Hepatocyte (in vitro differentiated cells): ENCODE measurements around the gene CASS4.

Experiments used
- CTCF ChIP-seq: fragments of 200-600 bp; sonication (generic); IDR thresholded peaks from 2 replicates; pipeline ENCODE4 v1.5.1; 2016; ENCODE audit warnings: antibody characterized with exemption, mild to moderate bottlenecking; ENCODE audit not compliant: poor library complexity
- EZH2 ChIP-seq: fragments of 200-600 bp; sonication (generic); IDR thresholded peaks from 2 replicates; pipeline ENCODE4 v1.6.1; 2016; ENCODE audit warnings: antibody characterized with exemption, mild to moderate bottlenecking, borderline replicate concordance
- EZH2phosphoT487 ChIP-seq: fragments of 200-600 bp; sonication (generic); IDR thresholded peaks from one replicate; pipeline ENCODE4 v1.6.1; 2018; ENCODE audit warnings: antibody characterized with exemption, mild to moderate bottlenecking, low read depth, moderate library complexity; ENCODE audit not compliant: unreplicated experiment, severe bottlenecking

- TF ChIP-seq CTCF (no peak), EZH2 (no peak), EZH2phosphoT487 (no peak)
Observed at GRCh38 chr20:56453352-56453751, 41.3 kb downstream of the CASS4 start.
